CD14-positive monocyte (primary cell): ENCODE results near the gene RPS6KB2. TPM values are rescaled to one million over a fixed set of nuclear protein-coding genes. Genes with fewer than 3 reads are reported as not detected.
A peak's percentile ranks its signal among the peaks of the same experiment; 100 is the strongest.

Experiments
- DNase-seq, 3 donors: peaks; one replicate each; pipeline ENCODE4 v3.0.0-alpha.2; 2011 to 2022
- H2AFZ ChIP-seq: 2 replicates; pipeline ENCODE4 v1.6.0; 2012; ENCODE audit warnings: mild to moderate bottlenecking, low read depth, low read length, inconsistent platforms; ENCODE audit not compliant: insufficient read depth, poor library complexity, severe bottlenecking
- H3K27ac ChIP-seq, 2 donors: 1 replicate in 1 of 2; 2 replicates in 1 of 2; pipeline ENCODE4 v1.5.1; 2012 to 2013; ENCODE audit warnings: low read length in 2 of 2, control low read depth in 1 of 2, inconsistent platforms in 1 of 2, low read depth in 1 of 2, mild to moderate bottlenecking in 1 of 2
- H3K27me3 ChIP-seq, 2 donors: one replicate each; pipeline versions ENCODE4 v1.6.0 to v1.6.1; 2011 to 2013; ENCODE audit warnings: low read length in 2 of 2; ENCODE audit not compliant: control insufficient read depth in 2 of 2, insufficient read depth in 2 of 2
- H3K36me3 ChIP-seq, 2 donors: replicated peaks in 1 of 2; 1 replicate in 1 of 2; 2 replicates in 1 of 2; pipeline versions ENCODE4 v1.5.1 to v1.6.1; 2012 to 2013; ENCODE audit warnings: low read length in 2 of 2, control low read depth in 1 of 2, inconsistent platforms in 1 of 2, mild to moderate bottlenecking in 1 of 2; ENCODE audit not compliant: insufficient read depth in 2 of 2, control insufficient read depth in 1 of 2
- H3K4me1 ChIP-seq, 2 donors: 1 replicate in 1 of 2; 2 replicates in 1 of 2; pipeline versions ENCODE4 v1.5.1 to v1.6.1; 2012 to 2013; ENCODE audit warnings: low read length in 2 of 2, control low read depth in 1 of 2, inconsistent platforms in 1 of 2, mild to moderate bottlenecking in 1 of 2, moderate library complexity in 1 of 2; ENCODE audit not compliant: insufficient read depth in 2 of 2, control insufficient read depth in 1 of 2
- H3K4me2 ChIP-seq: replicated peaks from 2 replicates; pipeline ENCODE3; 2012; ENCODE audit warnings: low read length, moderate library complexity, mild to moderate bottlenecking; ENCODE audit not compliant: poor library complexity, severe bottlenecking; ENCODE audit errors: extremely low read depth
- H3K4me3 ChIP-seq, 3 experiments: fragments of 200-600 bp in 1 of 3; sonication (generic) in 1 of 3; replicated peaks in 1 of 3; 1 replicate in 2 of 3; 2 replicates in 1 of 3; pipeline ENCODE4 v1.5.1; 2011 to 2013; ENCODE audit warnings: low read length in 3 of 3, mild to moderate bottlenecking in 3 of 3, control low read depth in 2 of 3, low read depth in 2 of 3, inconsistent platforms in 1 of 3, moderate library complexity in 1 of 3
- H3K79me2 ChIP-seq: 2 replicates; pipeline ENCODE4 v1.6.0; 2012; ENCODE audit warnings: mild to moderate bottlenecking, control low read depth, inconsistent platforms, low read length, moderate library complexity; ENCODE audit not compliant: insufficient read depth
- H3K9ac ChIP-seq: 2 replicates; pipeline ENCODE4 v1.6.0; 2017; ENCODE audit warnings: low read length, mild to moderate bottlenecking; ENCODE audit not compliant: insufficient read depth, poor library complexity, severe bottlenecking
- H3K9me3 ChIP-seq, 2 donors: replicated peaks in 1 of 2; 1 replicate in 1 of 2; 2 replicates in 1 of 2; pipeline versions ENCODE4 v1.5.1 to v1.6.1; 2012 to 2013; ENCODE audit warnings: low read length in 2 of 2, control low read depth in 1 of 2; ENCODE audit not compliant: control insufficient read depth in 1 of 2, insufficient read depth in 1 of 2
- H4K20me1 ChIP-seq: 2 replicates; pipeline ENCODE4 v1.6.0; 2012; ENCODE audit warnings: mild to moderate bottlenecking, low read length, control low read depth, moderate library complexity; ENCODE audit not compliant: insufficient read depth
- H3K27ac Mint-ChIP-seq, 7 donors: one replicate each; pipeline ENCODE4 v1.8.0; 2020; ENCODE audit warnings: mild to moderate bottlenecking in 7 of 7, mixed read lengths in 7 of 7, moderate library complexity in 6 of 7, inconsistent platforms in 2 of 7
- H3K27me3 Mint-ChIP-seq, 3 donors: one replicate each; pipeline ENCODE4 v1.8.0; 2021 to 2022; ENCODE audit warnings: low read depth in 3 of 3, mild to moderate bottlenecking in 3 of 3, mixed read lengths in 3 of 3, moderate library complexity in 3 of 3, inconsistent platforms in 1 of 3
- H3K36me3 Mint-ChIP-seq, 2 donors: one replicate each; pipeline ENCODE4 v1.8.0; 2020; ENCODE audit warnings: mixed read lengths in 2 of 2, inconsistent platforms in 1 of 2, mild to moderate bottlenecking in 1 of 2
- H3K4me1 Mint-ChIP-seq: one replicate; pipeline ENCODE4 v1.8.0; 2020; ENCODE audit warnings: mild to moderate bottlenecking, mixed read lengths
- H3K4me3 Mint-ChIP-seq, 2 donors: one replicate each; pipeline ENCODE4 v1.8.0; 2020; ENCODE audit warnings: mild to moderate bottlenecking in 2 of 2, mixed read lengths in 2 of 2, moderate library complexity in 1 of 2
- H3K9me3 Mint-ChIP-seq, 7 donors: one replicate each; pipeline ENCODE4 v1.8.0; 2020 to 2022; ENCODE audit warnings: mixed read lengths in 7 of 7, mild to moderate bottlenecking in 6 of 7, moderate library complexity in 6 of 7, inconsistent platforms in 2 of 7
- WGBS: methylation state at CpG from one replicate; pipeline ENCODE4 v1.1.5; 2013; ENCODE audit warnings: missing lambda C conversion rate; ENCODE audit not compliant: insufficient coverage; 5-methylcytosine and 5-hydroxymethylcytosine counted together
- intact Hi-C, 2 donors: fragments of 100-400 bp; cut with micrococcal nuclease; formaldehyde crosslinking; loops; one replicate each; pipeline versions ENCODE4 v1.15.0 to v1.15.1; 2023
- polyA plus RNA-seq, 3 donors: library from polyadenylated mRNA; depleted of rRNA in 1 of 3; unstranded in 2 of 3; stranded (reverse) in 1 of 3; fragments of 300-500 nt in 2 of 3; fragments of >200 nt in 1 of 3; fragmentation: Illumina TruSeq in 2 of 3; gene quantifications; 1 replicate in 2 of 3; 2 replicates in 1 of 3; pipeline ENCODE4 v1.2.3, GENCODE V29; 2012 to 2021
- TF ChIP-seq, protein P1 (sequence below): fragments of 200-600 bp; IDR thresholded peaks from one replicate; pipeline ENCODE4 v1.8.0; 2022; ENCODE audit warnings: antibody characterized with exemption, mild to moderate bottlenecking

The RPS6KB2 gene
- polyA plus RNA-seq, 3 donors = 51.6 to 101 (median 53.8) TPM

DNA sequence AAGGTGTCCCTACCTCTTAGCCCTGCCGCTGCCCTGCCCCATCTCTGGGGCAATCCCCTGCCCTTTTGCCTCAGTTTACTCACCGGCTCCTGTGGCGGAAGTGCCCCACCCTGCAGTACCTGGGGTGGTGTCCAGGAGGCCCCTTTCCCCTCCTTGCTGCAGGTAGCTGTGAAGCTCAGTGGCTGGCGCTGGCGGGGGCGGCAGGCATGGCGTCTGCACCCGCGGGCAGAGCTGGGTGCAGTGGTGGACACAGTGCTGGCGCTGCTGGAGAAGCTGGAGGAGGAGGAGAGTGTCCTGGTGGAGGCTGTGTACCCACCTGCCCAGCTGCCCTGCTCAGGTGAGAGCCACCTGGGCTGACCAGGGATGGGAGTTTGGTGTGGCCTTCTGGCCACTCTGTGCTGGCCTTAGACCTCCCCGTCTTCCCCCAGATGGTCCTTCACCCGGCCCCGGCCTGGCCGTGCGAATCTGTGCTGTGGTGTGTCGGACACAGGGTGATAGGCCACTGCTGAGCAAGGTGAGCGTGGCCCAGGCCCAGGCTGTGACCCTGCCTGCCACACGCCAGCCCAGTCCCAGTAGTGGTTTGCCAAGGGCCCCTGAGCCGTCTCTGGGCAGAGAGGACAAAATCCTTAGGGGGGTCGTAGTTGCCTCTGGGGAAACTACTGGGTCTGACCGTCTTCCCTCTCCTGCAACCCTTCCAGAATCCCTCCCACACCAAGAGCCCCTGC lies 8.8 kb upstream of the RPS6KB2 start:
- TF ChIP-seq, protein P1, sequence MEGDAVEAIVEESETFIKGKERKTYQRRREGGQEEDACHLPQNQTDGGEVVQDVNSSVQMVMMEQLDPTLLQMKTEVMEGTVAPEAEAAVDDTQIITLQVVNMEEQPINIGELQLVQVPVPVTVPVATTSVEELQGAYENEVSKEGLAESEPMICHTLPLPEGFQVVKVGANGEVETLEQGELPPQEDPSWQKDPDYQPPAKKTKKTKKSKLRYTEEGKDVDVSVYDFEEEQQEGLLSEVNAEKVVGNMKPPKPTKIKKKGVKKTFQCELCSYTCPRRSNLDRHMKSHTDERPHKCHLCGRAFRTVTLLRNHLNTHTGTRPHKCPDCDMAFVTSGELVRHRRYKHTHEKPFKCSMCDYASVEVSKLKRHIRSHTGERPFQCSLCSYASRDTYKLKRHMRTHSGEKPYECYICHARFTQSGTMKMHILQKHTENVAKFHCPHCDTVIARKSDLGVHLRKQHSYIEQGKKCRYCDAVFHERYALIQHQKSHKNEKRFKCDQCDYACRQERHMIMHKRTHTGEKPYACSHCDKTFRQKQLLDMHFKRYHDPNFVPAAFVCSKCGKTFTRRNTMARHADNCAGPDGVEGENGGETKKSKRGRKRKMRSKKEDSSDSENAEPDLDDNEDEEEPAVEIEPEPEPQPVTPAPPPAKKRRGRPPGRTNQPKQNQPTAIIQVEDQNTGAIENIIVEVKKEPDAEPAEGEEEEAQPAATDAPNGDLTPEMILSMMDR = no peak
- DNase-seq = no peak
- Histone ChIP-seq H3K9ac (no peak overlapping the region), H3K36me3 (no peaks in the 10 kb centered on the region), H3K4me2 (peak overlapping the region; percentile 45), H3K4me1 (peaks cover 35 to 56% of the 10 kb centered on the region in 2 donors), H3K27ac (no peak overlapping the region), H3K9me3 (no peaks in the 10 kb centered on the region), H3K79me2 (no peaks in the 10 kb centered on the region), H4K20me1 (no peaks in the 10 kb centered on the region), H3K27me3 (peaks cover 6 to 55% of the 10 kb centered on the region in 2 donors), H2AFZ (peak overlapping the region; percentile 35), H3K4me3 (peak overlapping the region in 1 of 3 experiments; percentile 32)
- 89% methylated on average over 19 of the region's 21 CpGs for whole genome bisulfite sequencing
- Mint-ChIP-seq H3K27ac (peak overlapping the region in 1 of 7 donors; percentile 8), H3K4me3 (peak overlapping the region; percentile 31 to 82), H3K4me1 (peaks cover 35% of the 10 kb centered on the region), H3K27me3 (peaks cover 34 to 57% (median 48%) of the 10 kb centered on the region in 3 donors), H3K9me3 (peaks cover 0 to 9% (median 4%) of the 10 kb centered on the region in 7 donors), H3K36me3 (peaks cover 4 to 8% of the 10 kb centered on the region in 2 donors)
- intact Hi-C loops = no loop called here

DNA sequence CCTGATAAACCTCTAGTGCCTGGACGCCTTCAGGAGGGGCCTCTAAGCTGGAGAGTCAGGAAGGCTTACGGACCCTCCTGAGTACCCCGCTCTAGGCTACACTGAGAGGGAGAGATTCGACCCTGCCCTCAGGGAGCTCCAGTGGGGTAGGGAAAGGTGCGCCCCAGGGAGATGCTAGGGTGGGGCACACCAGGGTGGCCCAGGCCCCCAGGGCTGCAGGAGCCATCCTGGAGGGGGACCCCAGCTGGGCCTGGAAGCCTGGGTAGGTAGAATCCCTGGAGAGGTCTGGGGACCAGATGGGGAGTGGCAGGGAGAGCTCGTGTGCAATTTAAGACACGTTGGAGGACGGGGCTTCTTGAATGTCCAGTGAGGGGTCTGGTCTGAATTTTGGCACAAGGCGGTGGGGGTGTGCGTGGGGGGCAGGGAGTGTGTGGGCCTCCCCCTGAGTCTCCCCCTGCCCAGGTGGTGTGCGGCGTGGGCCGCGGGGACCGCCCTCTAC lies 8.1 kb upstream of the RPS6KB2 start:
- H3K4me1 Mint-ChIP-seq = peaks cover 32% of the 10 kb centered on the region
- H3K4me3 Mint-ChIP-seq = peak overlapping the region; percentile 72 to 82
- peaks cover 1 to 48% of the 10 kb centered on the region in 2 donors for H3K27me3 ChIP-seq
- no peak overlapping the region for H3K27ac Mint-ChIP-seq
- H3K27me3 Mint-ChIP-seq = peaks cover 28 to 49% (median 41%) of the 10 kb centered on the region in 3 donors
- peak overlapping the region; percentile 86 for H2AFZ ChIP-seq
- intact Hi-C loops = no loop called here
- H3K4me3 ChIP-seq = peak overlapping the region; percentile 0 to 76 (median 24)
- TF ChIP-seq, protein P1 = no peak
- H3K9me3 ChIP-seq = no peaks in the 10 kb centered on the region
- peak overlapping the region; percentile 89 for H3K4me2 ChIP-seq
- H3K27ac ChIP-seq = no peak overlapping the region
- no peaks in the 10 kb centered on the region for H3K36me3 ChIP-seq
- DNase-seq = no peak
- no peaks in the 10 kb centered on the region for H4K20me1 ChIP-seq
- peaks cover 4 to 8% of the 10 kb centered on the region in 2 donors for H3K36me3 Mint-ChIP-seq
- 45% methylated on average over 14 of the region's 15 CpGs for WGBS
- no peaks in the 10 kb centered on the region for H3K79me2 ChIP-seq
- H3K4me1 ChIP-seq = peaks cover 31 to 52% of the 10 kb centered on the region in 2 donors
- H3K9ac ChIP-seq = peak overlapping the region; percentile 64
- peaks cover 0 to 9% (median 2%) of the 10 kb centered on the region in 7 donors for H3K9me3 Mint-ChIP-seq
